NCI-H2171 treated with DMSO at 0.1 percent for 48 hours (cell line): ENCODE results near the gene BGN.

Source experiments
- DNase-seq: peaks from one replicate; lab custom pipeline; 2025; lab: John Stamatoyannopoulos, UW

Gene BGN

GRCh38 chrX:153504445-153505016 lies 9.8 kb downstream of the BGN start:
- DNase-seq: no peak

- DNase-seq: no peak
Observed at GRCh38 chrX:153505361-153505760, 10.6 kb downstream of the BGN start.

- peak; percentile 58 for DNase-seq
Observed at GRCh38 chrX:153507484-153508178, 12.9 kb downstream of the BGN start.

- DNase-seq: no peak
Observed at GRCh38 chrX:153509592-153509991, 14.8 kb downstream of the BGN start.

- no peak for DNase-seq
Observed at GRCh38 chrX:153510383-153510782, 15.6 kb downstream of the BGN start.

GRCh38 chrX:153511784-153512500 lies 17.2 kb downstream of the BGN start:
- DNase-seq: no peak

- DNase-seq: no peak
Observed at GRCh38 chrX:153512501-153512893, 17.7 kb downstream of the BGN start.

- no peak for DNase-seq
Observed at GRCh38 chrX:153513265-153513664, 18.5 kb downstream of the BGN start.

- no peak for DNase-seq
Observed at GRCh38 chrX:153514259-153514658, 19.5 kb downstream of the BGN start.

- no peak for DNase-seq
Observed at GRCh38 chrX:153515435-153515834, 20.7 kb downstream of the BGN start.

DNA sequence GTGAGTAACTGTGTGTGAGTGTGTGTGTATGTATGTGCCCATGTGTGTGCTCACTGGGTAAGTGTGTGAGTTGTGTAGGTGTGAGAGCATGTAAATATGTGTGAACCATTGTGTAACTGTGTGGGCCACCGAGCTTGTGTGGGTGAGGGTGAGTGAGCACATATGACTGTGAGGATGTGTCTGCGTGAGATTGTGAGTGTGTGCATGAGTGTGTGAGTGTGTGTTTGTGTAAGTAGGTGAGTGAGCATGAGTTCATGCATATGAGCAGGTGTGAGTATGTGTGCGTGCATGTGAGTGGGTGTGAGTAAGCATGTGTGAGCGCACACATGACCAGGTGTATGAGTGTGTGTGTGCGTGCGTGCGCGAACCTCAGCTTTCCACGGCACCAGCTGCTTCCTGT lies 21.3 kb downstream of the BGN start:
- no peak for DNase-seq

GRCh38 chrX:153517423-153517822 lies 22.6 kb downstream of the BGN start, which contains the start of gene ATP2B3:
TSS of gene ATP2B3 (plus strand) at chrX:153517642. CDS start at chrX:153536248, 18,606 bp downstream.
- no peak for DNase-seq

DNA sequence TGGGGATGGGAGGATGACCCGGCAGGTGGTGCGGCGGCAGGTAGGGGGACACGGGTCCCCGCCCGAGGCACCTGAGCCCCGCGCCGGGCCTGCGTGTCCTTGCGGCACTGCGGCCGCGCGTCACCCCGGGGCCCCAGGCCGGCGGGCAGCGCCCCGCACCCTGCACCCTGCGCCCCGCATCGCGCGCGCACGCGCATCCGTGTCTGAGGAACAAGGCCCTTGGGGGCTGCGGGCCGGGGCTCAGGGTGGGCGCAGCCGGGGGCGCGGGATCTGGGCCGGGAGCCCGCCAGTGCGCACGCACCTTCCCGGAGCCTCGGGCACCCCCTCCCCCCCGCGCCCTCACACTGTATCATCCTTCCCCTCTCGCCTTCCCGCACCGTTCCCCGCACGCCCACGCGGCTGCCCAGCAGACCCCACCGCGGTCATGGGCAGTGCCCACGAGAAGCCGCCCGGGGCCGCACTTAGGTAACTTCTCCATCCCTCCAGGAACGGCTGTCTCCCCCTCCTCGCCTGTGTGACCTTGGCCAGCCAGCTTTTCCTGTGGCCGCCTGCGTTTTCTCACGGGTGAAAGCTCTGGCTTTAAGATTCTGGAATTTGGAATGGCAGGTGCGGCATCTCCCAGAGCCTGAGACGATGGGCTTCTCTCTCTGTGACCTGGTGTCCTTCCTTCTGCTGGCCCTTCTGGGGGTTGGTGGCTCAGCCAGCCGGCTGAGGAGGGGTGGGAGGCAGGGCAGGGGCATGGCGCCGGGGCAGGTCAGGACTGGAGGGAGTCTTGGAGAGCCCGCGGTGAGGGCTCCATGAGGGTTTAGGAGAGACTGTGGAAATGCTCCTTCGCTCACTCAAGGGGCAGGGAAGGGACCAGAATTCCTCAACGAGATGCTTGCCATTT lies 23.4 kb downstream of the BGN start:
- DNase-seq: no peak

- peak; percentile 39 for DNase-seq
Observed at GRCh38 chrX:153519569-153520286, 24.9 kb downstream of the BGN start.

GRCh38 chrX:153520287-153520917 lies 25.6 kb downstream of the BGN start:
- DNase-seq: no peak

DNA sequence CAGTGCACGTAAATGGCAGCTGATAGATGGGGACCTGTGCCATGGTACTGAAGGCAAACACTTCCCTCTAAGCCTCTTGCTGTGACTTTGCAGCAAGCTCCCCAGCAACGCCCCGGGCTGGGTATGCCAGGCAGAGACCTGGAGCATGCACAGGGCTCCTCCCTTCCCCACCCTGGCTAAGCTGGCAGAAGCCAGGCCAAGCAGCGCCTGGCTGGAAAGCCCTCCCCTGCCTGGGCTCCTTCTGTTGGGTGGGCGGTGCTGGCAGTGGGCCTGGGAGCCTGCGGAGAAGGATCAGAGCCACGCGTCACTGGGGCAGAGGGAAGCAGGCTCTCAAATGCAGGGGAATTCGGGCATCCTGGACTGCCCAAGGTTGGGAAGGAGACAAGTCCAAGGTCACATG lies 26.3 kb downstream of the BGN start:
- peak; percentile 67 for DNase-seq

DNA sequence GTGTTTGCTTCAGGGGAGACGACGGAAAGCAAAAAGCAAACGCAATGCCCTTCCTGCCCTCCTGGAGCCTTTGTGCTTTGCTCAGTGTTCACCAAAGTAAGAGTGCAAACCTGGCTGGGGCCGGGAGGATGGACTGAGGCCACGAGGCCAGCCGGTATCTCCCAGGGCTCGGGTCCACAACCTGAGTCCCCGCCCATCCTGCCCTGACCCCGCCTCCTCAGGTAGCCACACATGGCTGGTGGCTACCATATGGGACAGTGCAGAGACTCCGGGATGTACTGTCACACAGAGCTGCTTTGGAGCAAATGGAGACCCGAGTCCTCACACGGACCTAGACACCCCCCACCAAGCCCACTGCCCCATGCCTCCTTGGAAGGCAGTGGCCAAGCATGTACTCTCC lies 27.5 kb downstream of the BGN start:
- no peak for DNase-seq

GRCh38 chrX:153523269-153523668 lies 28.5 kb downstream of the BGN start:
- no peak for DNase-seq

- DNase-seq: no peak
Observed at GRCh38 chrX:153524234-153524633, 29.5 kb downstream of the BGN start.

GRCh38 chrX:153525451-153525850 lies 30.7 kb downstream of the BGN start:
- peak; percentile 73 for DNase-seq

GRCh38 chrX:153526042-153526441 lies 31.3 kb downstream of the BGN start:
- DNase-seq: peak; percentile 77
